Fibroblast of lung (primary cell): ENCODE results near the gene QDPR. TPM values are rescaled to one million over a fixed set of nuclear protein-coding genes. Genes with fewer than 3 reads are reported as not detected.

ENCODE experiments used
- DNase-seq, 2 donors: peaks; one replicate each; pipeline versions ENCODE4 v3.0.0 to v3.0.0-alpha.2; 2010; ENCODE audit warnings: low read depth in 2 of 2
- H2AFZ ChIP-seq: 2 replicates; pipeline ENCODE4 v1.5.1; 2012; ENCODE audit warnings: low read length, control low read depth, inconsistent platforms
- H3K27ac ChIP-seq: 2 replicates; pipeline ENCODE4 v1.5.1; 2011; ENCODE audit warnings: low read length, control low read depth; ENCODE audit not compliant: insufficient read depth
- H3K27me3 ChIP-seq: 2 replicates; pipeline ENCODE4 v1.5.1; 2011; ENCODE audit warnings: mild to moderate bottlenecking, low read length; ENCODE audit not compliant: control insufficient read depth, insufficient read depth
- H3K36me3 ChIP-seq: 2 replicates; pipeline ENCODE4 v1.5.1; 2011; ENCODE audit warnings: low read length; ENCODE audit not compliant: control insufficient read depth, insufficient read depth
- H3K4me1 ChIP-seq: 2 replicates; pipeline ENCODE4 v1.5.1; 2011; ENCODE audit warnings: low read length; ENCODE audit not compliant: control insufficient read depth, insufficient read depth; ENCODE audit errors: extremely low read depth
- H3K4me2 ChIP-seq: 2 replicates; pipeline ENCODE4 v1.5.1; 2011; ENCODE audit warnings: low read length, control low read depth; ENCODE audit not compliant: insufficient read depth; ENCODE audit errors: extremely low read depth
- H3K4me3 ChIP-seq, 4 experiments: fragments of 200-600 bp in 1 of 4; sonication (generic) in 1 of 4; replicated peaks in 1 of 4; 2 replicates each; pipeline ENCODE4 v1.5.1; 2011 to 2016; ENCODE audit warnings: low read length in 4 of 4, low read depth in 3 of 4, mild to moderate bottlenecking in 3 of 4, control low read depth in 2 of 4, inconsistent platforms in 1 of 4, mixed read lengths in 1 of 4; ENCODE audit not compliant: insufficient read depth in 1 of 4; ENCODE audit errors: control extremely low read depth in 1 of 4
- H3K79me2 ChIP-seq: 2 replicates; pipeline ENCODE4 v1.5.1; 2012; ENCODE audit warnings: mild to moderate bottlenecking, low read length, inconsistent platforms; ENCODE audit not compliant: control insufficient read depth, insufficient read depth
- H3K9ac ChIP-seq: 2 replicates; pipeline ENCODE4 v1.5.1; 2011; ENCODE audit warnings: mild to moderate bottlenecking, low read length, control low read depth; ENCODE audit not compliant: insufficient read depth
- H3K9me3 ChIP-seq: 2 replicates; pipeline ENCODE4 v1.5.1; 2012; ENCODE audit warnings: low read depth, low read length; ENCODE audit not compliant: control insufficient read depth, insufficient read depth
- H4K20me1 ChIP-seq: 2 replicates; pipeline ENCODE4 v1.5.1; 2011; ENCODE audit warnings: low read length; ENCODE audit not compliant: control insufficient read depth, insufficient read depth; ENCODE audit errors: extremely low read depth
- CTCF ChIP-seq, 2 donors: IDR thresholded peaks in 1 of 2; conservative IDR thresholded peaks in 1 of 2; 1 replicate in 1 of 2; 2 replicates in 1 of 2; pipeline ENCODE4 v1.5.1; 2011 to 2012; ENCODE audit warnings: low read length in 2 of 2, control low read depth in 1 of 2, inconsistent platforms in 1 of 2, low read depth in 1 of 2, mild to moderate bottlenecking in 1 of 2
- EZH2 ChIP-seq: IDR thresholded peaks from 2 replicates; pipeline ENCODE4 v1.5.1; 2012; ENCODE audit warnings: low read length, control low read depth, mild to moderate bottlenecking; ENCODE audit errors: missing control alignments
- polyA plus RNA-seq, 2 donors: library from polyadenylated mRNA; depleted of rRNA in 1 of 2; stranded (reverse) in 1 of 2; unstranded in 1 of 2; fragments of >200 nt; gene quantifications; 2 replicates each; pipeline ENCODE4 v1.2.1, GENCODE V29; 2011 to 2012; ENCODE audit warnings: missing spikeins in 1 of 2
- total RNA-seq: library from RNA; depleted of rRNA; stranded (reverse); fragments of >200 nt; gene quantifications from 2 replicates; pipeline ENCODE4 v1.2.1, GENCODE V29; 2014

The QDPR gene
- total and polyA plus RNA-seq, 2 donors (not counting 1 experiment from before 2014, with no cell fraction given), result 27.4 to 41.4 TPM

DNA sequence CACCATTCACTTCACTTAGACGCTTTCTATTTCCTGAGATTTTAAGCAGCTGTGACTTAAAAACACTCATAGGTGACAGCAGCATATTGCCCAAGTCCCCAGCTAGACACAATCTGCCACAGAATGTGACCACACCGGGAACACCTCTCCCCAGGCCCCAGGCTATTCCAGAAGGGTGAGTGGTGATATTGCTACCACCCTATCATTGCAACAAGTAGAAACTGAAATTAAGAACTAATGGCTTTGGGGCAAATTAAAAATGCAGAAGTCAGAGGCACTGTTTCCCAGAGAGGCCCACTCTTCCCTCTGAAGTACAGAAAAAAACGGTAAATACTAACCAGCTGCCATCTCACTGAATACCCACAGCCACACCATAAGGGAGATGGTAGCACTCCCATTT, 35.0 kb downstream of the QDPR start:
- H3K9me3 ChIP-seq, result no peaks in the 10 kb centered on the region
- H3K27me3 ChIP-seq, result no peaks in the 10 kb centered on the region
- H3K9ac ChIP-seq, result no peak overlapping the region
- no peak overlapping the region for H3K4me2 ChIP-seq
- no peak for TF ChIP-seq EZH2
- H3K36me3 ChIP-seq, result no peaks in the 10 kb centered on the region
- no peak overlapping the region for H3K27ac ChIP-seq
- H2AFZ ChIP-seq, result no peak overlapping the region
- no peak for DNase-seq
- H3K4me3 ChIP-seq, result no peak overlapping the region
- no peaks in the 10 kb centered on the region for H3K4me1 ChIP-seq
- H4K20me1 ChIP-seq, result no peaks in the 10 kb centered on the region
- no peaks in the 10 kb centered on the region for H3K79me2 ChIP-seq

- no peak for TF ChIP-seq CTCF (conservative IDR thresholded peaks at IDR 0.05 in 1 of 2, IDR thresholded peaks at IDR 0.05 in 1 of 2; ENCODE audit: low read depth in 1 of 2, low read length in 2 of 2)
- no peak for TF ChIP-seq EZH2
- Histone ChIP-seq H3K9me3 (no peaks in the 10 kb centered on the region), H2AFZ (no peak overlapping the region), H3K27me3 (no peaks in the 10 kb centered on the region), H3K4me3 (no peak overlapping the region), H3K79me2 (no peaks in the 10 kb centered on the region), H3K4me2 (no peak overlapping the region), H3K4me1 (no peaks in the 10 kb centered on the region), H4K20me1 (no peaks in the 10 kb centered on the region), H3K9ac (no peak overlapping the region), H3K36me3 (no peaks in the 10 kb centered on the region), H3K27ac (no peak overlapping the region)
- peak; percentile 17 to 48 for DNase-seq
Measured at GRCh38 chr4:17475481-17475880, 36.4 kb downstream of the QDPR start.

DNA sequence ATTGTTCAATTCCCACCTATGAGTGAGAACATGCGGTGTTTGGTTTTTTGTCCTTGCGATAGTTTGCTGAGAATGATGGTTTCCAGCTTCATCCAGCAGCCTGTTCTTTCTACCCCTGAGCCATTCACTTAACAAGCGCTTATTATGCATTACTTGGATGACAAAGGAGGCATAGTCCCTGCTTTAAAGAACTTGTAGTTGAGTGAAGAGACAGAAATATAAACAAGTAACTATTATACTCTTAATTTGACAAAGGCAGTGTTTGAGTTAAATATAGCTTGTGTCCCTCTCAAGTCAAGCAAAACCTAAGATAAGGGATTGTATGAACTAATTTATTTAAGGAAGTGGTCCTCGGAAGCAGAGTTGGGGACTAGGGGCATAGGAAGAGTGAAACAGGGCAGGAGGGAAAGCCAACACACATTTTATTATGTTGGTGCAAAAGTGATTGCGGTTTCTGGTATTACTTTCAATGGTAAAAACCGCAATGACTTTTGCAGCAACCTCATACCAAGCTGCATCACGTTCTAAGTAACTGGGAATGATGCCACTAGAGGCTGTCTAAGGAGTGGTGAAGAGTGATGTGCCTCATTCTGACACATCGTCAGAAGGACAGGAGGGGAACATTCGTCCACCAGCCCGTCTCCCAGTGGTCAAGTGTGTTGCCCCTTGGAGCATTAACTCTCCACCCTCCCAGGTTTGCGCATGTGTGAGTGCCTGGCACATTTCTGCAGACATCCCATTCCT, 41.8 kb downstream of the QDPR start:
- no peak overlapping the region for H3K4me3 ChIP-seq
- DNase-seq, result peak; percentile 26 to 47
- H3K9me3 ChIP-seq, result no peaks in the 10 kb centered on the region
- H3K27me3 ChIP-seq, result no peaks in the 10 kb centered on the region
- TF ChIP-seq CTCF (conservative IDR thresholded peaks at IDR 0.05 in 1 of 2, IDR thresholded peaks at IDR 0.05 in 1 of 2; ENCODE audit: low read depth in 1 of 2, low read length in 2 of 2) (no peak), EZH2 (no peak)
- no peak overlapping the region for H3K9ac ChIP-seq
- H3K4me1 ChIP-seq, result no peaks in the 10 kb centered on the region
- no peaks in the 10 kb centered on the region for H3K79me2 ChIP-seq
- H3K36me3 ChIP-seq, result no peaks in the 10 kb centered on the region
- H3K27ac ChIP-seq, result no peak overlapping the region
- no peaks in the 10 kb centered on the region for H4K20me1 ChIP-seq
- H3K4me2 ChIP-seq, result no peak overlapping the region
- H2AFZ ChIP-seq, result no peak overlapping the region
